K562 (cell line): ENCODE data around the gene RBM7. TPM values are rescaled to one million over a fixed set of nuclear protein-coding genes. Genes with fewer than 3 reads are reported as not detected.

Experiments used
- ATAC-seq: fragments of 200-7000 bp; cut with Tn5 transposase; 3 replicates; pipeline ENCODE4 v1.9.1; 2020; ENCODE audit warnings: moderate library complexity
- BruUV-seq: library from RNA; stranded (reverse); fragments of 400-500 nt; replicated peaks from 2 replicates; lab custom pipeline; 2021; lab: Mats Ljungman, UMichigan
- CTCF ChIA-PET: fragments of 300-600 bp; formaldehyde crosslinking; extraction: SDS; loops from one replicate; lab custom pipeline; 2021; ENCODE audit warnings: low intra/inter-chr PET ratio; lab: Yijun Ruan, JAX
- POLR2A ChIA-PET: fragments of 300-600, 350-650 bp; sonication (Branson Sonifier 250); formaldehyde crosslinking; extraction: SDS; loops from one replicate; lab custom pipeline; 2021; ENCODE audit warnings: antibody characterized with exemption, inconsistent platforms; lab: Yijun Ruan, JAX
- DNase-seq, 4 experiments: peaks; one replicate each; pipeline versions ENCODE4 v3.0.0 to v3.0.0-alpha.2; 2011 to 2018; ENCODE audit warnings: low spot score in 3 of 4, mixed read lengths in 3 of 4; ENCODE audit errors: extremely low read depth in 1 of 4
- FAIRE-seq: peaks from 2 replicates; lab custom pipeline; 2011; peaks lifted over from hg19 to GRCh38; lab: Jason Lieb, UNC
- H2AFZ ChIP-seq: 2 replicates; pipeline ENCODE4 v1.6.0; 2011; ENCODE audit warnings: low read depth, low read length, control low read depth, inconsistent platforms
- H3K27ac ChIP-seq: fragments of 200-600 bp; 3 replicates; pipeline ENCODE4 v1.8.0; 2011; ENCODE audit warnings: low read depth, mild to moderate bottlenecking, control low read depth, inconsistent platforms, low read length, moderate library complexity, mixed read lengths; ENCODE audit errors: extremely low read depth
- H3K27me3 ChIP-seq, 2 experiments: fragments of 300-600 bp in 1 of 2; 2 replicates in 1 of 2; 3 replicates in 1 of 2; pipeline versions ENCODE4 v1.6.0 to v1.8.0; 2011; ENCODE audit warnings: inconsistent platforms in 2 of 2, low read length in 2 of 2, mild to moderate bottlenecking in 1 of 2, mixed read lengths in 1 of 2, moderate library complexity in 1 of 2; ENCODE audit not compliant: control insufficient read depth in 2 of 2, insufficient read depth in 2 of 2
- H3K36me3 ChIP-seq: fragments of 300-600 bp; 3 replicates; pipeline ENCODE4 v1.8.0; 2011; ENCODE audit warnings: mild to moderate bottlenecking, low read length, inconsistent platforms; ENCODE audit not compliant: control insufficient read depth, insufficient read depth
- H3K4me1 ChIP-seq, 2 experiments: fragments of 200-600 bp in 1 of 2; replicated peaks in 1 of 2; 2 replicates in 1 of 2; 3 replicates in 1 of 2; pipeline versions ENCODE4 v1.5.1 to v1.8.0; 2011; ENCODE audit warnings: inconsistent platforms in 2 of 2, low read length in 2 of 2, mild to moderate bottlenecking in 1 of 2, mixed read lengths in 1 of 2, moderate library complexity in 1 of 2; ENCODE audit not compliant: control insufficient read depth in 2 of 2, insufficient read depth in 2 of 2
- H3K4me2 ChIP-seq: 2 replicates; pipeline ENCODE4 v1.6.1; 2011; ENCODE audit warnings: low read length, control low read depth, inconsistent platforms, mixed read lengths; ENCODE audit not compliant: insufficient read depth
- H3K4me3 ChIP-seq: fragments of 200-600 bp; sonication (generic), shearing (Covaris generic); 2 replicates; pipeline ENCODE4 v1.5.1; 2016; ENCODE audit warnings: control low read depth, inconsistent platforms
- H3K79me2 ChIP-seq: fragments of 200-600 bp; 3 replicates; pipeline ENCODE4 v1.8.0; 2011; ENCODE audit warnings: low read length, inconsistent platforms; ENCODE audit not compliant: control insufficient read depth, insufficient read depth
- H3K9ac ChIP-seq, 2 experiments: 2 replicates each; pipeline versions ENCODE4 v1.6.0 to v1.6.1; 2011; ENCODE audit warnings: low read depth in 2 of 2, low read length in 2 of 2, control low read depth in 1 of 2, inconsistent platforms in 1 of 2, mild to moderate bottlenecking in 1 of 2, mixed read lengths in 1 of 2; ENCODE audit not compliant: insufficient read depth in 1 of 2
- H3K9me1 ChIP-seq: one replicate; pipeline ENCODE4 v1.6.0; 2011; ENCODE audit warnings: inconsistent platforms, mild to moderate bottlenecking, low read length, moderate library complexity; ENCODE audit not compliant: control insufficient read depth, insufficient read depth
- H3K9me3 ChIP-seq: replicated peaks from 2 replicates; pipeline ENCODE4 v1.5.1; 2011; ENCODE audit warnings: low read depth, low read length, inconsistent platforms; ENCODE audit not compliant: control insufficient read depth, insufficient read depth
- H4K20me1 ChIP-seq: replicated peaks from 2 replicates; pipeline ENCODE4 v1.6.1; 2011; ENCODE audit warnings: low read length, inconsistent platforms, mixed read lengths; ENCODE audit not compliant: control insufficient read depth, insufficient read depth
- CREB3 ChIP-seq: fragments of 450-650 bp; conservative IDR thresholded peaks from 2 replicates; pipeline ENCODE4 v1.6.1; 2016; ENCODE audit warnings: missing genetic modification characterization, low read depth, mild to moderate bottlenecking, missing compliant biosample characterization, moderate library complexity
- DPF2 ChIP-seq: fragments of 450-650 bp; IDR thresholded peaks from 2 replicates; pipeline ENCODE4 v1.6.1; 2016
- E2F6 ChIP-seq, 2 experiments: IDR thresholded peaks; 2 replicates each; pipeline ENCODE4 v1.6.1; 2011; ENCODE audit warnings: borderline replicate concordance in 1 of 2, control low read depth in 1 of 2, low read depth in 1 of 2, low read length in 1 of 2, mild to moderate bottlenecking in 1 of 2, mixed read lengths in 1 of 2, moderate library complexity in 1 of 2; ENCODE audit not compliant: insufficient read depth in 1 of 2, insufficient read length in 1 of 2, poor library complexity in 1 of 2, severe bottlenecking in 1 of 2; ENCODE audit errors: extremely low read depth in 1 of 2
- FOXJ3 ChIP-seq: sonication (generic); formaldehyde crosslinking; IDR thresholded peaks from 2 replicates; pipeline ENCODE4 v1.4.0; 2020; ENCODE audit warnings: mild to moderate bottlenecking, missing genetic modification reagents
- JUND ChIP-seq, 2 experiments: IDR thresholded peaks; 2 replicates in 1 of 2; 3 replicates in 1 of 2; pipeline ENCODE4 v1.6.1; 2011; ENCODE audit warnings: borderline replicate concordance in 2 of 2, low read depth in 2 of 2, low read length in 2 of 2, improper control_type of control experiment in 1 of 2, missing biosample characterization in 1 of 2, missing genetic modification characterization in 1 of 2, missing genetic modification reagents in 1 of 2
- MBD1 ChIP-seq: fragments of 250-450 bp; sonication (Bioruptor Pico); IDR thresholded peaks from 2 replicates; pipeline ENCODE4 v1.8.0; 2022; ENCODE audit warnings: inconsistent platforms
- MTA3 ChIP-seq: fragments of 450-650 bp; formaldehyde crosslinking; IDR thresholded peaks from 2 replicates; pipeline ENCODE4 v1.6.1; 2017; ENCODE audit warnings: mild to moderate bottlenecking, borderline replicate concordance
- NFRKB ChIP-seq: fragments of 450-650 bp; IDR thresholded peaks from 2 replicates; pipeline ENCODE4 v1.6.1; 2016; ENCODE audit warnings: low read depth
- NR4A1 ChIP-seq, 2 experiments: fragments of 250-450 bp in 1 of 2; fragments of 450-650 bp in 1 of 2; sonication (Bioruptor Pico) in 1 of 2; IDR thresholded peaks; 2 replicates each; pipeline versions ENCODE4 v1.4.0 to v1.6.1; 2016 to 2020; ENCODE audit warnings: mild to moderate bottlenecking in 2 of 2, missing compliant biosample characterization in 1 of 2, missing genetic modification characterization in 1 of 2, moderate library complexity in 1 of 2
- RBM17 ChIP-seq: fragments of 200-400 bp; formaldehyde crosslinking; IDR thresholded peaks from 2 replicates; pipeline ENCODE4 v1.6.1; 2017; ENCODE audit warnings: low read depth, mild to moderate bottlenecking, low read length, borderline replicate concordance
- SMARCE1 ChIP-seq: fragments of 450-650 bp; IDR thresholded peaks from 2 replicates; pipeline ENCODE4 v1.7.1; 2016; ENCODE audit warnings: mild to moderate bottlenecking
- SPI1 ChIP-seq: IDR thresholded peaks from 2 replicates; pipeline ENCODE4 v1.6.1; 2011; ENCODE audit warnings: low read depth, low read length, control low read depth, borderline replicate concordance
- TCF7L2 ChIP-seq: fragments of 150-350 bp; IDR thresholded peaks from 2 replicates; pipeline ENCODE4 v1.6.1; 2016; ENCODE audit warnings: low read depth, mild to moderate bottlenecking, low read length, moderate library complexity
- TEAD1 ChIP-seq, 2 experiments: fragments of 450-650 bp in 1 of 2; sonication (generic) in 1 of 2; formaldehyde crosslinking; IDR thresholded peaks; 2 replicates each; pipeline versions ENCODE4 v1.4.0 to v1.8.0; 2020 to 2022; ENCODE audit warnings: mild to moderate bottlenecking in 2 of 2, missing genetic modification reagents in 1 of 2
- THRAP3 ChIP-seq: fragments of 450-650 bp; IDR thresholded peaks from 2 replicates; pipeline ENCODE4 v1.6.1; 2016; ENCODE audit warnings: mild to moderate bottlenecking, inconsistent platforms, borderline replicate concordance
- ZNF165 ChIP-seq: fragments of 250-450 bp; sonication (Bioruptor Pico); IDR thresholded peaks from 2 replicates; pipeline ENCODE4 v1.4.0; 2020; ENCODE audit warnings: borderline replicate concordance
- ZNF224 ChIP-seq: sonication (generic); formaldehyde crosslinking; IDR thresholded peaks from 2 replicates; pipeline ENCODE4 v1.8.0; 2022; ENCODE audit warnings: mild to moderate bottlenecking, missing genetic modification reagents
- ZNF586 ChIP-seq: fragments of 450-650 bp; formaldehyde crosslinking; conservative IDR thresholded peaks from 2 replicates; pipeline ENCODE4 v1.4.0; 2020; ENCODE audit warnings: mild to moderate bottlenecking, moderate library complexity
- WGBS: fragments of 100-300 bp; shearing (Covaris generic); methylation state at CpG from one replicate; pipeline ENCODE4 v1.1.6; 2016; ENCODE audit warnings: low coverage, mixed read lengths; ENCODE audit not compliant: insufficient coverage; ENCODE audit errors: missing lambda C conversion rate; 5-methylcytosine and 5-hydroxymethylcytosine counted together
- in situ Hi-C: fragments of 300-500 bp; cut with MboI; formaldehyde crosslinking; loops from 4 replicates; pipeline ENCODE4 v1.15.0; 2018; ENCODE audit warnings: inconsistent platforms, mixed read lengths
- intact Hi-C: fragments of 100-400 bp; cut with micrococcal nuclease; formaldehyde crosslinking; loops from 2 replicates; pipeline ENCODE4 v1.14.2; 2022
- polyA plus RNA-seq, 8 experiments: library from polyadenylated mRNA; depleted of rRNA in 4 of 8; stranded (reverse) in 5 of 8; unstranded in 3 of 8; fragments of >200 nt; fragmentation: Nextera tagmentation in 2 of 8; fragmentation: Illumina TruSeq in 1 of 8; extraction: Ambion mirVana in 2 of 8; extraction: Trizol in 1 of 8; gene quantifications; 2 replicates each; pipeline versions ENCODE4 v1.2.1 to v1.2.3, GENCODE V29; 2011 to 2014; ENCODE audit warnings: inconsistent platforms in 1 of 8, missing spikeins in 1 of 8
- total RNA-seq, 7 experiments: library from RNA; depleted of rRNA in 6 of 7; stranded (reverse); fragments of >200 nt in 6 of 7; fragmentation: Illumina TruSeq in 2 of 7; extraction: Trizol in 2 of 7; gene quantifications; 2 replicates each; pipeline versions ENCODE4 v1.2.1 to v1.2.3, GENCODE V29; 2011 to 2021; ENCODE audit warnings: low replicate concordance in 1 of 7

Gene RBM7
- total and polyA plus RNA-seq, 9 of the 15 experiments (the other 6 are each of a cell fraction or from before 2014, with no cell fraction given) = 26.0 to 76.8 (median 49.6) TPM

GRCh38 chr11:114354076-114354475 is 46.4 kb upstream of the RBM7 start (continued):
- TF ChIP-seq JUND (IDR thresholded peaks at IDR 0.05; ENCODE audit: borderline replicate concordance, low read depth, low read length) (0 out of 2 replicates have a peak, but pooled peaks have one; percentile 8), JUND (tag; IDR thresholded peaks at IDR 0.05; ENCODE audit: borderline replicate concordance, low read depth, low read length) (no peak), ZNF586 (CRISPR knock-in tag) (no peak), TEAD1 (CRISPR knock-in tag; IDR thresholded peaks at IDR 0.05) (no peak), CREB3 (no peak), ZNF165 (CRISPR knock-in tag) (no peak), NFRKB (no peak), SPI1 (no peak), DPF2 (no peak), NR4A1 (CRISPR knock-in tag; IDR thresholded peaks at IDR 0.05) (no peak), NR4A1 (tag; IDR thresholded peaks at IDR 0.05) (no peak)
- TF ChIP-seq, all 486 proteins: peak for 4

GRCh38 chr11:114358716-114359115 is 41.8 kb upstream of the RBM7 start:
- Histone ChIP-seq H3K4me1 (0 out of 5 replicates have a peak, but pooled peaks cover 0 to 6% of the 10 kb centered on the region in 2 experiments), H3K4me3 (no peak overlapping the region), H4K20me1 (no peaks in the 10 kb centered on the region), H3K9me3 (no peaks in the 10 kb centered on the region), H2AFZ (no peak overlapping the region), H3K27ac (no peak overlapping the region), H3K36me3 (no peaks in the 10 kb centered on the region), H3K27me3 (peaks cover 0 to 2% of the 10 kb centered on the region in 2 experiments; a peak in 1 of 5 replicates), H3K9ac (no peak overlapping the region), H3K4me2 (no peak overlapping the region), H3K9me1 (no peaks in the 10 kb centered on the region), H3K79me2 (no peaks in the 10 kb centered on the region)
- intact Hi-C loops = no loop called here
- BruUV-seq = no TSS peak
- FAIRE-seq = no peak
- in situ Hi-C loops = no loop called here
- WGBS = 18% methylated on average over 1 of the region's 1 CpG
- POLR2A ChIA-PET = interaction anchor here (0.6 kb wide), 1 partner anchor 88 kb away, joined by 4 read pairs; no protein-coding TSS in a partner anchor
- CTCF ChIA-PET = no interaction called here
- DNase-seq = no peak
- TF ChIP-seq MTA3 (no peak), SMARCE1 (no peak), THRAP3 (no peak), ZNF224 (no peak), E2F6 (IDR thresholded peaks at IDR 0.05; ENCODE audit: borderline replicate concordance in 1 of 2, extremely low read depth in 1 of 2, insufficient read depth in 1 of 2, insufficient read length in 1 of 2, low read depth in 1 of 2, low read length in 1 of 2, poor library complexity in 1 of 2, severe bottlenecking in 1 of 2) (no peak), FOXJ3 (CRISPR knock-in tag) (no peak), MBD1 (CRISPR knock-in tag) (no peak), RBM17 (no peak), TCF7L2 (no peak)
- no peak for ATAC-seq
